Skeletal muscle tissue (tissue), 4 donors: ENCODE measurements around the gene SLC6A7. TPM values are rescaled to one million over a fixed set of nuclear protein-coding genes. Genes with fewer than 3 reads are reported as not detected.

ENCODE experiments used
- H3K27ac ChIP-seq: one replicate; pipeline ENCODE4 v1.7.0; 2013; ENCODE audit warnings: mild to moderate bottlenecking, low read depth, low read length, inconsistent platforms
- H3K27me3 ChIP-seq, 3 donors: one replicate each; pipeline ENCODE4 v1.7.0; 2013; ENCODE audit warnings: low read length in 3 of 3; ENCODE audit not compliant: control insufficient read depth in 3 of 3, insufficient read depth in 3 of 3
- H3K36me3 ChIP-seq, 3 donors: one replicate each; pipeline ENCODE4 v1.7.0; 2013; ENCODE audit warnings: low read length in 3 of 3; ENCODE audit not compliant: control insufficient read depth in 3 of 3, insufficient read depth in 3 of 3
- H3K4me1 ChIP-seq, 3 donors: one replicate each; pipeline ENCODE4 v1.7.0; 2013; ENCODE audit warnings: low read length in 3 of 3, mild to moderate bottlenecking in 3 of 3; ENCODE audit not compliant: control insufficient read depth in 3 of 3, insufficient read depth in 3 of 3
- H3K4me3 ChIP-seq, 3 donors: one replicate each; pipeline ENCODE4 v1.7.0; 2013; ENCODE audit warnings: low read length in 3 of 3
- H3K9ac ChIP-seq, 3 donors: one replicate each; pipeline ENCODE4 v1.7.0; 2013; ENCODE audit warnings: low read length in 3 of 3, mild to moderate bottlenecking in 3 of 3, moderate library complexity in 2 of 3, low read depth in 1 of 3
- H3K9me3 ChIP-seq, 3 donors: one replicate each; pipeline ENCODE4 v1.7.0; 2013; ENCODE audit warnings: low read length in 3 of 3; ENCODE audit not compliant: control insufficient read depth in 3 of 3
- total RNA-seq: library from RNA; depleted of rRNA; stranded (reverse); fragments of >200 nt; gene quantifications from one replicate; pipeline ENCODE4 v1.2.3, GENCODE V29; 2014
- donor health status: Osteomylitis.

The SLC6A7 gene
- total RNA-seq, 1 donor from 2014 or later = not detected

GRCh38 chr5:150146235-150146634, 43.6 kb upstream of the SLC6A7 start:
- H3K4me1 ChIP-seq = peaks cover 31 to 38% (median 31%) of the 10 kb centered on the region in 3 donors
- peaks cover 0 to 2% (median 0%) of the 10 kb centered on the region in 3 donors for H3K36me3 ChIP-seq
- no peaks in the 10 kb centered on the region for H3K27me3 ChIP-seq
- H3K9me3 ChIP-seq = no peaks in the 10 kb centered on the region
- H3K4me3 ChIP-seq = peak overlapping the region in 1 of 3 donors; percentile 14
- H3K27ac ChIP-seq = peak overlapping the region; percentile 82
- peak overlapping the region in 1 of 3 donors; percentile 62 for H3K9ac ChIP-seq

- Histone ChIP-seq H3K4me1 (peaks cover 23 to 30% (median 23%) of the 10 kb centered on the region in 3 donors), H3K9me3 (no peaks in the 10 kb centered on the region), H3K36me3 (peaks cover 0 to 2% (median 0%) of the 10 kb centered on the region in 3 donors), H3K4me3 (peak overlapping the region; percentile 14 to 45 (median 32)), H3K9ac (peak overlapping the region in 1 of 3 donors; percentile 62), H3K27ac (peak overlapping the region; percentile 64), H3K27me3 (no peaks in the 10 kb centered on the region)
These were observed 42.8 kb upstream of the SLC6A7 start for GRCh38 chr5:150146862-150147601.

GRCh38 chr5:150147670-150148069, 42.2 kb upstream of the SLC6A7 start:
- H3K4me3 ChIP-seq = peak overlapping the region in 2 of 3 donors; percentile 32 to 49
- peaks cover 0 to 3% (median 0%) of the 10 kb centered on the region in 3 donors for H3K36me3 ChIP-seq
- peak overlapping the region; percentile 64 for H3K27ac ChIP-seq
- peaks cover 19 to 26% (median 19%) of the 10 kb centered on the region in 3 donors for H3K4me1 ChIP-seq
- H3K9ac ChIP-seq = peak overlapping the region in 1 of 3 donors; percentile 62
- peaks cover 0 to 4% (median 0%) of the 10 kb centered on the region in 3 donors for H3K27me3 ChIP-seq
- H3K9me3 ChIP-seq = no peaks in the 10 kb centered on the region

GRCh38 chr5:150148117-150148927, 41.5 kb upstream of the SLC6A7 start:
- peak overlapping the region in 1 of 3 donors; percentile 49 for H3K4me3 ChIP-seq
- H3K4me1 ChIP-seq = peaks cover 16 to 20% (median 19%) of the 10 kb centered on the region in 3 donors
- peaks cover 0 to 8% (median 2%) of the 10 kb centered on the region in 3 donors for H3K36me3 ChIP-seq
- peaks cover 0 to 4% (median 0%) of the 10 kb centered on the region in 3 donors for H3K27me3 ChIP-seq
- H3K9me3 ChIP-seq = no peaks in the 10 kb centered on the region
- peak overlapping the region; percentile 64 for H3K27ac ChIP-seq
- peak overlapping the region; percentile 15 to 66 (median 32) for H3K9ac ChIP-seq

GRCh38 chr5:150149618-150150017, 40.2 kb upstream of the SLC6A7 start:
- peak overlapping the region in 2 of 3 donors; percentile 29 to 30 for H3K4me3 ChIP-seq
- H3K9ac ChIP-seq = peak overlapping the region in 1 of 3 donors; percentile 57
- H3K27me3 ChIP-seq = peaks cover 0 to 4% (median 0%) of the 10 kb centered on the region in 3 donors
- H3K36me3 ChIP-seq = peaks cover 0 to 12% (median 5%) of the 10 kb centered on the region in 3 donors
- H3K4me1 ChIP-seq = peaks cover 8 to 11% (median 9%) of the 10 kb centered on the region in 3 donors
- H3K27ac ChIP-seq = peak overlapping the region; percentile 54
- no peaks in the 10 kb centered on the region for H3K9me3 ChIP-seq

- peak overlapping the region; percentile 36 to 85 (median 57) for H3K9ac ChIP-seq
- peaks cover 0 to 14% (median 5%) of the 10 kb centered on the region in 3 donors for H3K36me3 ChIP-seq
- peaks cover 7 to 22% (median 17%) of the 10 kb centered on the region in 3 donors for H3K4me1 ChIP-seq
- peaks cover 0 to 4% (median 0%) of the 10 kb centered on the region in 3 donors for H3K27me3 ChIP-seq
- H3K27ac ChIP-seq = peak overlapping the region; percentile 54
- peak overlapping the region; percentile 59 to 77 (median 76) for H3K4me3 ChIP-seq
- no peaks in the 10 kb centered on the region for H3K9me3 ChIP-seq
These were observed 37.0 kb upstream of the SLC6A7 start for GRCh38 chr5:150152636-150153462.

- Histone ChIP-seq H3K9me3 (no peaks in the 10 kb centered on the region), H3K4me1 (peaks cover 12 to 27% (median 20%) of the 10 kb centered on the region in 3 donors), H3K27ac (peak overlapping the region; percentile 82), H3K36me3 (peaks cover 0 to 14% (median 5%) of the 10 kb centered on the region in 3 donors), H3K9ac (peak overlapping the region; percentile 36 to 85 (median 57)), H3K4me3 (peak overlapping the region; percentile 59 to 77 (median 76)), H3K27me3 (peaks cover 0 to 4% (median 0%) of the 10 kb centered on the region in 3 donors)
These were observed 36.4 kb upstream of the SLC6A7 start for GRCh38 chr5:150153483-150153882.

- peak overlapping the region; percentile 82 for H3K27ac ChIP-seq
- peak overlapping the region; percentile 59 to 77 (median 76) for H3K4me3 ChIP-seq
- H3K4me1 ChIP-seq = peaks cover 14 to 26% (median 26%) of the 10 kb centered on the region in 3 donors
- peak overlapping the region; percentile 5 to 85 (median 60) for H3K9ac ChIP-seq
- H3K9me3 ChIP-seq = no peaks in the 10 kb centered on the region
- H3K27me3 ChIP-seq = peaks cover 0 to 4% (median 0%) of the 10 kb centered on the region in 3 donors
- H3K36me3 ChIP-seq = peaks cover 0 to 12% (median 5%) of the 10 kb centered on the region in 3 donors
These were observed 35.8 kb upstream of the SLC6A7 start for GRCh38 chr5:150153957-150154617.
